GM18867 (cell line): Measurements from ENCODE around the gene ACP3.

Source experiments
- ATAC-seq: cut with Tn5 transposase; IDR thresholded peaks from one replicate; pipeline ENCODE4 v1.9.1; 2021; ENCODE audit warnings: mild to moderate bottlenecking, moderate library complexity; ENCODE audit not compliant: unreplicated experiment

ACP3 gene

DNA sequence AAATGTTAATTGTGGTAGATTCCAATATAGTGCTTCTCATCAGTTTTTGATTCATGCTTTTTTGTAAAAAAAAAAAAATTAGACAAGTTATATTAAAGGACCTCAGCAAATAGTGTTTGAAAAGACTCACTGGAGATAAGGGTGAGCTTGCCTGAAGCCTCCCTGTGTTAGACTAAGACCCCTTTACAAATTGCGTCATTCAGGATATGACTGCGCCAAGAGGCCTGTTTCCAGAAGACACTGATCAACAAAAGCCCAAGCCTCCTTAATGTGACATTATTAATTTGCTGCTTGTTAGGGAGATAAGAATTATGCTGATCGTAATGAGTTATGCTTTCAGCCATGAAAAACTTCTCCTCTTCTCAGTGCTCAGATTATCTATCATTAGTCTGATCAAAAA is 87.1 kb downstream of the ACP3 start:
- no peak for ATAC-seq

DNA sequence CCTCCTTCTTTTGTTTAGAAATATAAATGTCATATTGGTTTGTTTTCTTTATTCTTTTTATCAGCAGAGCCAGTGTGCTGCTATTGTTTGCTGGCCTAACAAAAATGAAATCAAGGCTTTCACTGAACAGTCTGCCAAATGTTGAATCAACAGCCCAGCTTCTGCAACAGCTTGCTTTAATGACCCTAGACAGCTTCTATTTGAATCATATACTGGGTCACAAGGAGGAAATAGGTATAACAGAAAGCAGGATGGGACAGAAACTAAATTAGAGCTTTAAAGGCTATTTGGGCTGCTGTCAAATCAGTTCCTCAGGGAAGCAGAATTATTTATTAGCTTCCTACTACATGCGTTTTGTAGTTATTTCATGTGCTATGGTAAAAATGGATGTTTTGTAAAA is 88.0 kb downstream of the ACP3 start:
- ATAC-seq, result no peak

DNA sequence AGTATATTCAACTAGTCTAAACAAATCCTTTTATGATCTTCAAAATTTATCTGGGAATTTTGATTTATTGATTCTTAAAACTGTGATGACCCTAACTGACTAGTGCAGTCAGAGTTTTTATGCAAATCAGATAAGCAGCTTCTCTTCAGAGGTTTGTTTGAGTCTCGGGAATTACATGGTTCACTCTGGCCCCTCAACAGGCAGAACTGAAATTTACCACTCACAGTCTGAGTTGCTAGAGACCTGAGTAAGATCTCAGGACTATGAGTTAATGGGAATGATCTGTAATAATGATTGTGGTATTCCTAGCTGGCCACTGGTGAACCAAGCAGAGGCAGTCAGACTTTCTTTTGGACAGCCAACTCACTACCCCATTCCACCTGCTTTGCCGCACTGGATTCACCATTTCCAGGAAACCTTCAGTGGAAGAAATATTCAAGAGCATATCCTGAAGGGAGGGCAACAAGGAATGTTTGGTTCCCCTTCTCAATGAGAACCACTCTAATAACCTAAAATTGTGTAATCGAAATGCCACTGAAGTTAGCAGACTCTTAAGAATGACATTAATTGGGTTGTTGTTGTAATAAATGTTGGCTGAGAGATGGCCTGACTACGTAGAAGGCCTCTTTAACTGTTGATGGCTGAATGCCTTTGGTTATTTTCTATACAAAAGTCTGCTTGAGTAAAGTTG is 88.5 kb downstream of the ACP3 start:
- ATAC-seq, result no peak

DNA sequence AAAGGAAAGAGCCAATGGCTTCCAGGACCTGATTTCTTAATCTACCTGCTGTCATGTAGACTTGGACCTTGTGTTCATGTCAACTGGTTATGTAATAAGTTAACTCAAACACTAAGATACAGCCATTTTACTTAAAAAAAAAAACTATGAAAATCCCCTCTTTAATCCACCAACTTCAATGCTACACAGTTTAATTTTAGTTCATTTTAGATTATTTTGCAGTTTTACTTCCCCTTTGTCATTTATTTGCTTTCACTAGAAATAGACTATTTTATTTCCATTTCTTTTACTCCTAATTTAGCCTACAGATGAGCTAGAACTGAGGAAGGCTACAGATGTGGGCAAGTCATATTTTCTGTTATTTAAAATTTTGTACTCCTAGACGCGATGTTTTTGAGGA is 89.4 kb downstream of the ACP3 start:
- no peak for ATAC-seq

DNA sequence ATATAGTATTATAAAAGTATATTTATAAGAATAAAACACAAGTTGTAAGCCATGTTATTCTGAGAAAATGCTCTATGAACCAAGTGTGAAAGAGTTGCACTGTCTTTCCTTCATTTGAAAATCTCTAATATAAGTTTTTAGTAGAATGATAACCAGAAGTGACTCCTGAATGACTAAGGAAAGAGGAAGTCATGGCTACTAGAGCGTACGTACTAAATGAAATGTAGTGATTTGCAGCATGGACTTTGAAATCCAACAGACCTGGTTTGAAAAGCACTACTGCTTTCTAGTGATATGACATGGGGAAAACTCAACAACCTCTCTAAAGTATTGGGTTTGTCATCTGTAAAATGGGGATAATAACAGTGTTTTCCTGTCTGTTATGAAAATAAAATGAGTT is 89.8 kb downstream of the ACP3 start:
- ATAC-seq, result no peak
